Prostate gland (tissue), 2 donors: ENCODE results near the gene CLSTN1.

Source experiments
- CTCF ChIP-seq, 4 experiments: fragments of 200-600 bp in 2 of 4; fragments of 450-650 bp in 2 of 4; sonication (generic) in 2 of 4; IDR thresholded peaks; 1 replicate in 3 of 4; 2 replicates in 1 of 4; pipeline ENCODE4 v1.5.1; 2016 to 2019; ENCODE audit warnings: antibody characterized with exemption in 4 of 4, mild to moderate bottlenecking in 2 of 4, moderate library complexity in 2 of 4
- POLR2A ChIP-seq: fragments of 450-650 bp; IDR thresholded peaks from one replicate; pipeline ENCODE4 v1.6.1; 2016; ENCODE audit warnings: antibody characterized with exemption, mild to moderate bottlenecking
- POLR2AphosphoS5 ChIP-seq: sonication (generic); formaldehyde crosslinking; IDR thresholded peaks from one replicate; pipeline ENCODE4 v1.6.1; 2017; ENCODE audit warnings: antibody characterized with exemption

- TF ChIP-seq CTCF (IDR thresholded peaks at IDR 0.05) (no peak), POLR2A (no peak), POLR2AphosphoS5 (no peak)
Observed at GRCh38 chr1:9731051-9731537, 92.7 kb downstream of the CLSTN1 start.
